Ectodermal cell (in vitro differentiated cells): Measurements from ENCODE around the gene MOB2.
"Not testable (repeated sequence)": the region's sequence is repeated elsewhere in the genome, so short reads cannot be mapped to it uniquely, and the experiment has no call there.

ENCODE experiments used
- H3K27ac ChIP-seq: 2 replicates; pipeline ENCODE4 v1.7.0; 2013; ENCODE audit warnings: mild to moderate bottlenecking, low read depth, low read length; ENCODE audit not compliant: insufficient read depth, poor library complexity, severe bottlenecking
- H3K27me3 ChIP-seq: 2 replicates; pipeline ENCODE4 v1.7.0; 2013; ENCODE audit warnings: mild to moderate bottlenecking, low read length; ENCODE audit not compliant: insufficient read depth, control insufficient read depth, poor library complexity, severe bottlenecking
- H3K36me3 ChIP-seq: one replicate; pipeline ENCODE4 v1.7.0; 2013; ENCODE audit warnings: low read length; ENCODE audit not compliant: control insufficient read depth, insufficient read depth
- H3K4me1 ChIP-seq: one replicate; pipeline ENCODE4 v1.7.0; 2013; ENCODE audit warnings: low read length; ENCODE audit not compliant: control insufficient read depth, insufficient read depth
- H3K4me3 ChIP-seq: 2 replicates; pipeline ENCODE4 v1.7.0; 2013; ENCODE audit warnings: low read depth, low read length, control low read depth; ENCODE audit not compliant: insufficient read depth
- H3K9me3 ChIP-seq: 2 replicates; pipeline ENCODE4 v1.7.0; 2013; ENCODE audit warnings: mild to moderate bottlenecking, low read length, moderate library complexity; ENCODE audit not compliant: control insufficient read depth
- WGBS, 2 experiments: methylation state at CpG; one replicate each; pipeline ENCODE4 v1.1.7; 2013; ENCODE audit warnings: missing lambda C conversion rate in 2 of 2; 5-methylcytosine and 5-hydroxymethylcytosine counted together

Gene MOB2

DNA sequence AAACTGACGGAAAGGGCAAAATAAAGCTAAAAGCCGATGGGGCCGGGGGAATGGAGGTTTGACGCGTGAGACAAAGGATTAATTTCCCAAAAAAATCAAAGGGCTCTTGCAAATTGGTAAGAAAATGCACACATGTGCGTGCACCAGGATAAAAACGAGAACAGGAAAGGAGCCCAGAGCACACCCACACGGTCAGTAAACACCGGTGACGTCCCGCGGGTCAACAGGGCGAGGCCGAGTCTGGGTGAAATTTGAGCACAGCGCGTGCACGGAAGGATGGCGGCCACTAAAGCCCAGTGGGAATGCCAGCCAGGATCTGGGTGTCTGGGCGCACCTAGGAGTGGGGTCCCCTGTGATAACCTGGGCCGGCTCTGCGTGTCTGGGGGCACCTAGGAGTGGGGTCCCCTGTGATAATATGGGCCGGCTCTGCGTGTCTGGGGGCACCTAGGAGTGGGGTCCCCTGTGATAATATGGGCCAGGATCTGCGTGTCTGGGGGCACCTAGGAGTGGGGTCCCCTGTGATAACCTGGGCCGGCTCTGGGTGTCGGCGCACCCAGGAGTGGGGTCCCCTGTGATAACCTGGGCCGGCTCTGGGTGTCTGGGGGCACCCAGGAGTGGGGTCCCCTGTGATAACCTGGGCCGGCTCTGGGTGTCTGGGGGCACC, 52.5 kb downstream of the MOB2 start:
- Histone ChIP-seq H3K4me1 (peaks cover 13% of the 10 kb centered on the region), H3K36me3 (no peaks in the 10 kb centered on the region), H3K27me3 (no peaks in the 10 kb centered on the region), H3K9me3 (no peaks in the 10 kb centered on the region), H3K4me3 (no peak overlapping the region), H3K27ac (no peak overlapping the region)
- 92 to 93% methylated on average over 29 of the region's 29 CpGs for WGBS, 2 experiments

DNA sequence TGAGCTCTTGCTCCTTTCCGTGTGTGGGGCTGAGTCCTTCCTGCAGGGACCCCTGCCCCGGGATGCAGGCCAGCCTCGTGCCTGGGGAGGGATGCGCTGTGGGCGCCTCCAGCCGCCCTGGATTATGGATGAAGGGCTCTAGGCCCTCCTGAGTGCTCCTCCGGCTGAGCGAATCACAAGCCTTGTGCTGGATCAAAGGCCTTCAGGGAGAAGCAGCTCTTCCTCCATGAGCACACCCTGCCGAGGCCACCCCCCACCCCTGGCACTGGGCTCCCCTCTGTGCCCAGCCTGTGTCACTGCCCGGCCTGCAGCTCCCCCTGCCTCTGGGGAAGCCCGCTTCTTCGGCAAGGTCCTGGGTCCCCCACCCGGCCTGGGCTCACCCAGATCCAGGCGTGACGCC, 53.0 kb downstream of the MOB2 start:
- no peak overlapping the region for H3K27ac ChIP-seq
- H3K27me3 ChIP-seq, result no peaks in the 10 kb centered on the region
- 88 to 89% methylated on average over 15 of the region's 15 CpGs for WGBS, 2 experiments
- H3K4me3 ChIP-seq, result no peak overlapping the region
- H3K9me3 ChIP-seq, result no peaks in the 10 kb centered on the region
- H3K4me1 ChIP-seq, result peaks cover 13% of the 10 kb centered on the region
- no peaks in the 10 kb centered on the region for H3K36me3 ChIP-seq

DNA sequence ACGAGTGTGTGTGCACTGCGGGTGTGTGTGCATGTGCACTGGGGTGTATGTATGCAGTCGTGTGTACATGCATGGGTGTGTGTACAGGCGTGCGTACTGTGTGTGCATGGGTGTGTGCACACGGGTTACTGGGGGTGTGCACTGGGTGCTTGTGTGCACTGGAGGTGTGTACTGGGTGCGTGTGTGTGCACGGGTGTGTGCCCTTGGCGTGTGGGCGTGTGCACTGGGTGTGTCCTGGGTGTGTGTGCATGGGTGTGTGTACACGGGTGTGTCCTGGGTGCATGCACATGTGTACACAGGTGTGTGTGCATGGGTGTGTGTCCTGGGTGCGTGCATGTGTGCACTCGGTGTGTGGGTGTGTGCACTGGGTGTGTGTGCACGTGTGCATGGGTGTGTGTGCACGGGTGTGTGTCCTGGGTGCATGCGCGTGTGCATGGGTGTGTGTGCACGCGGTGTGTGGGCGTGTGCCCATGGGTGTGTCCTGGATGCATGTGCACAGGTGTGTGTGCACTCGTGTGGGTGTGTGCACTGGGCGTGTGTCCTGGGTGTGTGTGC, 57.7 kb downstream of the MOB2 start:
- no peak overlapping the region for H3K27ac ChIP-seq
- H3K4me3 ChIP-seq, result no peak overlapping the region
- no peaks in the 10 kb centered on the region for H3K36me3 ChIP-seq
- 95 to 96% methylated on average over 22 of the region's 22 CpGs for WGBS, 2 experiments
- no peaks in the 10 kb centered on the region for H3K9me3 ChIP-seq
- H3K4me1 ChIP-seq, result no peaks in the 10 kb centered on the region
- H3K27me3 ChIP-seq, result no peaks in the 10 kb centered on the region

DNA sequence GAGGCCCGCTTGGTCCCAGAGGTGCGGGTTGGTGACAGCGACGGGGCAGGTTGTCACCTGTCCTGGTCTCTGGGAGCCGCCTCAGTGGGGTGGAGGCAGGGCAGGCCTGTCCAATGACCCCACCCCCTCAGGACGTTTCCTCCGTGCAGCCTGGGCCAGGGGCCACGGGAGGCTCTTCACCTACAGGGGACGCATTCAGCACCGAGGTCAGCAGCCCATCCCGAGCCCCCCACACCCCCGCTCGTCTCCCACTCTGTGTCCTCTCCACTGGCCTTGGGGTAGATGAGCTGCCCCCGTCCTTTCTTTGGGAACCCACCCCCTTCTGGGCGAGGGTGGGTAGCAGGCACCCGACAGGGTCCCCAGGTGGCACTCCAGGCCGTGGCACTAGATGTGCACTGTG, 61.1 kb downstream of the MOB2 start:
- H3K4me3 ChIP-seq, result no peak overlapping the region
- H3K27ac ChIP-seq, result no peak overlapping the region
- no peaks in the 10 kb centered on the region for H3K27me3 ChIP-seq
- H3K36me3 ChIP-seq, result no peaks in the 10 kb centered on the region
- H3K4me1 ChIP-seq, result no peaks in the 10 kb centered on the region
- H3K9me3 ChIP-seq, result no peaks in the 10 kb centered on the region
- 90 to 92% methylated on average over 17 of the region's 17 CpGs for WGBS, 2 experiments

DNA sequence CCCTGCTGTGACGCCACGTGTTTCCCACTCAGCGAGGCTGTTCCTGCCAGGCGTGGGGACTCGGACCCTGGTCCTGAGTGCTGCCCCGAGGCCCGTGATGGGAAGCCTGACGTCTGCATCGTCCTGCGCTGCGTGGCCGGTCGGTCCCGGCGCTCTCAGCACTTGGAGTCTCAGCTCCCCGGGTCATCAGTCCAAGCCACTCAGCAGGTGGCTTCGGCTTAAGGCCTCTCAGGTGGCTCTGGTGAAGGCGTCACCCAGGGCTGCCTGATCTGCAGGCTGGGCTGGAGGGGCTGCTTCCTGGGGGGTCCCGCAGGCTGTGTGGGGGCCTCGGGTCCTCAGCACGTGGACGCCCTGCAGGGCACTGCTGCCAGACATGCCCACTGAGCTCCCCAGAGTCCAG, 61.6 kb downstream of the MOB2 start:
- Histone ChIP-seq H3K27me3 (no peaks in the 10 kb centered on the region), H3K4me3 (no peak overlapping the region), H3K9me3 (no peaks in the 10 kb centered on the region), H3K36me3 (no peaks in the 10 kb centered on the region), H3K27ac (no peak overlapping the region), H3K4me1 (no peaks in the 10 kb centered on the region)
- WGBS, 2 experiments, result 94 to 95% methylated on average over 22 of the region's 22 CpGs

DNA sequence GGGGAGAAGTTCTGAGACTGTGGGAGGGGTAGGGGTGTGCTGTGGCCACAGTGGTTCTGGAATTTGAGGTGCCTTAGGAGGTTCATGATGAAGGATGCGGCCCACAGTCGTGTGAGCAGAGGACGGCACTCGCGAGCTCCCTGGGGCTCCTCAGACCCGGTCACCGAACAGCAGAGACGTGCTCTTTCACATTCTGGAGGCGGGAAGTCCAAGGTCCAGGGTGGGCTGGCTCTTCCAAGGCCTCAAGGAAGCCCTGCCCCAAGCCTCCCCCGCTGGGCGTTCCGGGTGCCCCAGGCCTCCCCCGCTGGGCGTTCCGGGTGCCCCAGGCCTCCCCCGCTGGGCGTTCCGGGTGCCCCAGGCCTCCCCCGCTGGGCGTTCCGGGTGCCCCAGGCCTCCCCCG, 63.2 kb downstream of the MOB2 start:
- not testable (repeated sequence) for H3K9me3 ChIP-seq, H3K27me3 ChIP-seq, H3K36me3 ChIP-seq, H3K4me1 ChIP-seq, H3K27ac ChIP-seq, H3K4me3 ChIP-seq
- WGBS, 2 experiments, result 95 to 97% methylated on average over 16 of the region's 22 CpGs

DNA sequence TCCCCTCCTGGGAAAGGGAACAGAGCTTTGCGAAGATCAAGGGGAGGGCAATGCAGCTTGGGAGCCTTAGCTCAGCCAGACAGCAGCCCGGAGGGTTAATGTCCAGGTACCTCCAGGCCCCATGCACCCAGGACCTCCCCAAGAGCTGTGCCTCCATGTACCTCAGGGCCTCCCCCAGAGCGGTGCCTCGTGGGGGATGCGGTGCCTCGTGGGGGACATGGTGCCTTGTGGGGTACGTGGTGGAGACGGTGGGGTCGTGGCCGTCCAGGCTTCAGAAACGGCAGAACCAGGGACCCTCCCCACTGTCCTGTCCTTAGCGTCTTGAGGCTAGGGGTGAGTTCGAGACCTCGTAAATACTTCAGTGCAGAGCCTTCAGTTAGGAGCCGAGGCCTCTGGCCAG, 63.6 kb downstream of the MOB2 start:
- peaks cover 6% of the 10 kb centered on the region for H3K9me3 ChIP-seq
- 95 to 96% methylated on average over 15 of the region's 15 CpGs for WGBS, 2 experiments
- H3K4me1 ChIP-seq, result no peaks in the 10 kb centered on the region
- H3K27ac ChIP-seq, result no peak overlapping the region
- H3K4me3 ChIP-seq, result no peak overlapping the region
- H3K27me3 ChIP-seq, result no peaks in the 10 kb centered on the region
- H3K36me3 ChIP-seq, result no peaks in the 10 kb centered on the region

DNA sequence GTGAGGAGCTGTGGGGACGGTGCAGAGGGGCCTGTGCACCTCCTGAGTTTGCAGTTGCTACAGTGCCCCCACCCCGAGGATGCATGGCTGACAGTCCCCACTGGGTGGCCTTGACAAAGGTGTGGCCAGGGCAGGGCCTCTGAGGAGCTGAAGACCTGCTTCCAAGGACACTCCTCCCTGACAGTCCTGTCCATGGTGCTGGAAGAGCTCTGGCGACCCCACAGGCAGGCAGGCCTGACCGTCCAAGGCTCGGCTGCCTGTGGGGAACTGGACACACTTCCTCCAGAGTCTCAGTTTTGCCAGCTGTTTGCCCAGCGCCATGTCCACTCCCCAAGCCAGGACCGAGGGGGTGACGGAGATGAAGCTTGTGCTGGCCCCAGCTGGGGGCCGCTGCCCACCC, 64.1 kb downstream of the MOB2 start:
- H3K27ac ChIP-seq, result no peak overlapping the region
- H3K4me3 ChIP-seq, result no peak overlapping the region
- H3K36me3 ChIP-seq, result no peaks in the 10 kb centered on the region
- H3K9me3 ChIP-seq, result peaks cover 6% of the 10 kb centered on the region
- WGBS, 2 experiments, result 72 to 78% methylated on average over 9 of the region's 9 CpGs
- H3K27me3 ChIP-seq, result no peaks in the 10 kb centered on the region
- no peaks in the 10 kb centered on the region for H3K4me1 ChIP-seq

DNA sequence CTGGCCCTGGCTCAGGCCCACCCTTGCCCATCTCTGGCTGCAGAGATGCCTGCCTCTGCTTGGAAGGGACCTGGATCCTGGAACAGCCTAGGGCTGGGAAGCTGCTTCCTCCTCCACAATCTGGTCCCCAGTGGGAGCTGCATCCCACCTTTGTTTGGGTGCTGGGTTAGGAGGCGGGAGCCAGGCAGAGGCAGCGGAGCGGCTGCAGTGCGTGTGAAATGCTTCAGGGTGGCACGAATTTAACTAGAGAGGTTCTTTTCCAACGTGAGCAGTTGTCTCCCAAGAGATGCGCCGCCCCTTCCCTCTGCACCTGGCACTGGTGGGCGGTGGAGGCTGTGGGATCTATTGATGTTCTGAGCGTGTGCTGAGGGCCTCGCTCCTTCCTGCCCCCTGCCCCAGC, 65.3 kb downstream of the MOB2 start:
- 90 to 93% methylated on average over 11 of the region's 11 CpGs for WGBS, 2 experiments

DNA sequence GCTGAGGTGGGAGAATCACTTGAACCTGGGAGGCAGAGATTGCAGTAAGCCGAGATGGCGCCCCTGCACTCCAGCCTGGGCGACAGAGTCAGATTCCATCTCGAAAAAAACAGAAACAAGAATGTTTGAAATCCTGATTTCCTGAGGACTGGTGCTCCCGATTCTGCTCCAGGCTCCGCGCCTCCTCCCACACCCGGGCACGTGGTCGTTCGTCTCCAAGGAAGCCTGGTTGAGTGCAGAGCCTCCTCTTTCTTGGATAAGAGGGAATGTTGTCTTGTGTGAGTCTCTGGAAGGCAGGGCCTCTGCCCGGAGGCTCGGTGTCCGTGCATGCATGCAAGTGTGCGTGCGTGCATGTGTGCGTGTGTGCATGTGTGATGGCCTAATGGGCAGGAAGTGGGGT, 66.8 kb downstream of the MOB2 start:
- H3K9me3 ChIP-seq, result peaks cover 16% of the 10 kb centered on the region
- 95 to 96% methylated on average over 17 of the region's 17 CpGs for WGBS, 2 experiments
- H3K4me3 ChIP-seq, result no peak overlapping the region
- H3K27ac ChIP-seq, result no peak overlapping the region
- no peaks in the 10 kb centered on the region for H3K27me3 ChIP-seq
- no peaks in the 10 kb centered on the region for H3K4me1 ChIP-seq
- no peaks in the 10 kb centered on the region for H3K36me3 ChIP-seq

More for the DNA sequence above, 65.3 kb downstream of the MOB2 start:
- no peaks in the 10 kb centered on the region for H3K36me3 ChIP-seq
- H3K4me1 ChIP-seq, result no peaks in the 10 kb centered on the region
- no peaks in the 10 kb centered on the region for H3K27me3 ChIP-seq
- no peak overlapping the region for H3K4me3 ChIP-seq
- peaks cover 13% of the 10 kb centered on the region for H3K9me3 ChIP-seq
- H3K27ac ChIP-seq, result no peak overlapping the region
